Measurements from ENCODE around the gene ATG101.
A peak's percentile ranks its signal among the peaks of the same experiment; 100 is the strongest.

ATG101 gene

GRCh38 chr12:52082669-52082987, 12.8 kb downstream of the ATG101 start:
- no peak for DNase-seq (ENCODE audit: low read depth)
- TF ChIP-seq CTCF (IDR thresholded peaks at IDR 0.05; ENCODE audit: low read length, missing control alignments) = no peak
- no peak overlapping the region for H3K4me3 ChIP-seq (replicated peaks; ENCODE audit: low read depth, low read length)

DNA sequence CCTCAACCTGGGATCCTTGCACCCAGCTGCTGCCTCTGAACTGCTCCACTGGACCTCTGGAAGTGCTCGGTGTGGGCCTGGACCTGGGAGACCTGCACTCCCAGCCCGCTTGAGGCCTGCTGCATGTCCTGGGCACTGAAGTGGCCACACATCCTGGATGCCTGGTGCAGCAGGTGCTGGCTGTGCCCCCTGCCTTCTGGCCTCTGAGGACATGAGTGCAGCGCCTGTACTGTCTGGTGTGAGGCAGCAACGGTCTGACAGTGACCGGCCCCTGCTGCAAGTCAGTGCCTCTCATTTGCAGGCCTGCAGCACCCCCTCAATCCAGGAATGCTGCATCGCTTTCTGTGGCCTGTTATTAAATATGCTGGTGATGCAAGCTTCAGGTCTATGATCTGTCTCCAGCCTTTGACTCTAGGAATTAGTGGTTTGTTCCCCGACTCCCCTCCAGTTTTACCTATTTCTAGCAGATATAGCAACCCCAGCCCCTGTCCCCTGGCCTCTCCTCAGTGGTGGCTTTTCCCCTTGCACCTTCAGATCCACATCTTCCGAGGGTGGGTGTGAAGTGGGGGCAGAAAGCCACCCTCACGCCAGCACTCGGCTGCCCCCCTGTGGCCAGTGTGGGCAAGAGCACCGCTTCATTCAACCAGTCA, 13.3 kb downstream of the ATG101 start:
- peak; percentile 99 for TF ChIP-seq CTCF (IDR thresholded peaks at IDR 0.05; ENCODE audit: low read length, missing control alignments)
- peak; percentile 53 for DNase-seq (ENCODE audit: low read depth)

GRCh38 chr12:52083638-52083996, 13.8 kb downstream of the ATG101 start:
- H3K4me3 ChIP-seq (replicated peaks; ENCODE audit: low read depth, low read length) = no peak overlapping the region
- no peak for DNase-seq (ENCODE audit: low read depth)
- no peak for TF ChIP-seq CTCF (IDR thresholded peaks at IDR 0.05; ENCODE audit: low read length, missing control alignments)

More for the DNA sequence above, 13.3 kb downstream of the ATG101 start:
- no peak overlapping the region for H3K4me3 ChIP-seq (replicated peaks; ENCODE audit: low read depth, low read length)

- TF ChIP-seq CTCF (IDR thresholded peaks at IDR 0.05; ENCODE audit: low read length, missing control alignments) = no peak
- H3K4me3 ChIP-seq (replicated peaks; ENCODE audit: low read depth, low read length) = no peak overlapping the region
- DNase-seq (ENCODE audit: low read depth) = no peak
These were observed 14.9 kb downstream of the ATG101 start for GRCh38 chr12:52084491-52085231.

GRCh38 chr12:52085682-52086180, 16.0 kb downstream of the ATG101 start:
- DNase-seq (ENCODE audit: low read depth) = no peak
- no peak for TF ChIP-seq CTCF (IDR thresholded peaks at IDR 0.05; ENCODE audit: low read length, missing control alignments)
- H3K4me3 ChIP-seq (replicated peaks; ENCODE audit: low read depth, low read length) = no peak overlapping the region

GRCh38 chr12:52086366-52086765, 16.6 kb downstream of the ATG101 start:
- H3K4me3 ChIP-seq (replicated peaks; ENCODE audit: low read depth, low read length) = no peak overlapping the region
- TF ChIP-seq CTCF (IDR thresholded peaks at IDR 0.05; ENCODE audit: low read length, missing control alignments) = no peak
- DNase-seq (ENCODE audit: low read depth) = no peak

Data from fibroblast of pulmonary artery (primary cell).